ENCODE data around the gene CHST2. TPM values are rescaled to one million over a fixed set of nuclear protein-coding genes. Genes with fewer than 3 reads are reported as not detected.

Gene CHST2
- total and polyA plus RNA-seq, 2 donors (not counting 3 experiments of a cell fraction or from before 2014, with no cell fraction given), result 4.3 to 6.5 TPM

DNA sequence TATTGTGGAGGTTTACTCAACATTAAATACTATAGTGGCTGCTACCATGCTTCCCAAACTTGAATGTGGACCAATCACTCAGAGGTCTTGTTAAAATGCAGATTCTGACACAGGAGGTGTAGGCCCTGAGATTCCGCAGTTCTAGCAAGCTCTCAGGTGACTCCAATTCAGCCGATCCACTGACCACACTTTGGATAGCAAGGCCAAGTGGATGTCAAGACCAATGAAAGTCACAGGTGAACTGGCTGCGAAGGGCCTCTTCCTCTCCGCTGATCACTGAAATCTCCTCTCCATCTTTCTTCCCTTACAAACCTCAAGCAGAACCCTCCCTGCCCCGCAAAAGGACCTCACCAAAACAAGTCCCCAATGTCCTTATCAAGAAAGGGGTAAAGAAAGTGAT lies 9.2 kb upstream of the CHST2 start:
- TF ChIP-seq MAX (IDR thresholded peaks at IDR 0.05; ENCODE audit: insufficient read depth, insufficient read length) (no peak), GATA2 (IDR thresholded peaks at IDR 0.05; ENCODE audit: insufficient read depth, insufficient read length, low read depth, low read length) (no peak), POLR2A (IDR thresholded peaks at IDR 0.05; ENCODE audit: low read depth, low read length) (no peak)
- Histone ChIP-seq H3K36me3 (ENCODE audit: control insufficient read depth in 2 of 2, extremely low read depth in 1 of 2, insufficient read depth in 2 of 2, low read length in 2 of 2) (no peaks in the 10 kb centered on the region), H3K4me1 (ENCODE audit: control insufficient read depth, extremely low read depth, insufficient read depth, low read length) (no peaks in the 10 kb centered on the region), H2AFZ (ENCODE audit: low read depth, low read length) (no peak overlapping the region), H3K9me3 (replicated peaks; ENCODE audit: control insufficient read depth, insufficient read depth, low read length) (no peaks in the 10 kb centered on the region), H3K9me1 (replicated peaks; ENCODE audit: control insufficient read depth, extremely low read depth, insufficient read depth, low read length) (no peaks in the 10 kb centered on the region), H3K79me2 (ENCODE audit: control insufficient read depth, insufficient read depth, low read length) (no peaks in the 10 kb centered on the region), H3K27ac (ENCODE audit: insufficient read depth, low read depth, low read length) (no peak overlapping the region), H3K4me3 (replicated peaks in 1 of 3; ENCODE audit: insufficient read depth in 1 of 3, low read depth in 1 of 3, low read length in 3 of 3) (no peak overlapping the region), H3K4me2 (ENCODE audit: insufficient read depth, low read length) (no peak overlapping the region), H3K27me3 (ENCODE audit: control insufficient read depth in 2 of 2, insufficient read depth in 2 of 2, low read length in 2 of 2) (peaks cover 3 to 6% of the 10 kb centered on the region in 2 experiments), H4K20me1 (replicated peaks; ENCODE audit: control insufficient read depth, extremely low read depth, insufficient read depth, low read length) (no peaks in the 10 kb centered on the region), H3K9ac (replicated peaks; ENCODE audit: extremely low read depth, insufficient read depth, low read length) (no peak overlapping the region)
- ChIA-PET POLR2A (no interaction called here), CTCF (interaction anchor here (3.7 kb wide), 1 partner anchor 564 kb away, joined by 16 read pairs; no protein-coding TSS in a partner anchor)
- intact Hi-C loops (cut with micrococcal nuclease) (no loop called here), dilution Hi-C loops (cut with MboI; ENCODE audit: extremely low pct_ligation_motif_present, low sequenced_read_pairs) (no loop called here)
- DNase-seq (ENCODE audit: low read depth, low spot score), result no peak
- FAIRE-seq, result no peak
- no TSS peak for BruUV-seq (replicated peaks)

DNA sequence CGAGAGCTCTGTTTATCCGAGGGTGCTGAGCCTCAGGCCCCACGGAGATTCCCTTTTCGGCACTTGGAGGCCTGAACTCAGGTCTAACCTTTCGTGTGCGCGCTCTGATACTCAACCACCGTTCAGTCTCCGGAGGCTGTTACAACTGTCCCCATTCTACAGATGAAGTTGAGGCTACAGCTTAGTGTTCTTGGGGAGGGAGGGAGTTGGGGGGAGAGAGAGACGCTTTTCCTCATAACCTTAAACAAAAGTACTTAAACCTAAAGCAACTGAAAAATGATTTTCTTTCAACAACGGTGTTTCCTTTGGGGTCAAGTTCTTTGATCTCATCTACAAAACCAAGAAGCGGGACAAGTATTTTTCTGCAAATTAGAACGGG lies 952 bp upstream of the CHST2 start:
- H3K9me3 ChIP-seq (replicated peaks; ENCODE audit: control insufficient read depth, insufficient read depth, low read length), result no peaks in the 10 kb centered on the region
- peak overlapping the region; percentile 100 for H2AFZ ChIP-seq (ENCODE audit: low read depth, low read length)
- intact Hi-C loops (cut with micrococcal nuclease) (loop anchor here (1.0 kb wide), 1 partner anchor 325 kb away; no protein-coding TSS in a partner anchor), dilution Hi-C loops (cut with MboI; ENCODE audit: extremely low pct_ligation_motif_present, low sequenced_read_pairs) (no loop called here)
- H3K9ac ChIP-seq (replicated peaks; ENCODE audit: extremely low read depth, insufficient read depth, low read length), result no peak overlapping the region
- H4K20me1 ChIP-seq (replicated peaks; ENCODE audit: control insufficient read depth, extremely low read depth, insufficient read depth, low read length), result no peaks in the 10 kb centered on the region
- TF ChIP-seq POLR2AphosphoS5 (IDR thresholded peaks at IDR 0.05; ENCODE audit: insufficient read depth, low read depth, low read length) (no peak), EZH2 (IDR thresholded peaks at IDR 0.05; ENCODE audit: borderline replicate concordance, low read depth, low read length, severe bottlenecking) (no peak), CTCF (IDR thresholded peaks at IDR 0.05; ENCODE audit: extremely low read depth in 1 of 2, insufficient read depth in 1 of 2, low read depth in 1 of 2, low read length in 2 of 2) (no peak), FOS (IDR thresholded peaks at IDR 0.05; ENCODE audit: borderline replicate concordance, insufficient read depth, low read length) (no peak), JUN (IDR thresholded peaks at IDR 0.05; ENCODE audit: borderline replicate concordance, insufficient read depth, insufficient read length, low read depth) (no peak)
- H3K4me2 ChIP-seq (ENCODE audit: insufficient read depth, low read length), result peak overlapping the region; percentile 60
- BruUV-seq (replicated peaks), result no TSS peak
- H3K9me1 ChIP-seq (replicated peaks; ENCODE audit: control insufficient read depth, extremely low read depth, insufficient read depth, low read length), result no peaks in the 10 kb centered on the region
- H3K36me3 ChIP-seq (ENCODE audit: control insufficient read depth in 2 of 2, extremely low read depth in 1 of 2, insufficient read depth in 2 of 2, low read length in 2 of 2), result peaks cover 0 to 2% of the 10 kb centered on the region in 2 experiments
- FAIRE-seq, result no peak
- peaks cover 5% of the 10 kb centered on the region for H3K4me1 ChIP-seq (ENCODE audit: control insufficient read depth, extremely low read depth, insufficient read depth, low read length)
- H3K27me3 ChIP-seq (ENCODE audit: control insufficient read depth in 2 of 2, insufficient read depth in 2 of 2, low read length in 2 of 2), result peaks cover 0 to 3% of the 10 kb centered on the region in 2 experiments
- DNase-seq (ENCODE audit: low read depth, low spot score), result no peak
- ChIA-PET POLR2A (no interaction called here), CTCF (interaction anchor here (3.7 kb wide), 1 partner anchor 555 kb away, joined by 31 read pairs; no protein-coding TSS in a partner anchor)
- H3K27ac ChIP-seq (ENCODE audit: insufficient read depth, low read depth, low read length), result no peak overlapping the region
- H3K4me3 ChIP-seq (replicated peaks in 1 of 3; ENCODE audit: insufficient read depth in 1 of 3, low read depth in 1 of 3, low read length in 3 of 3), result peak overlapping the region; percentile 48 to 94 (median 84)
- H3K79me2 ChIP-seq (ENCODE audit: control insufficient read depth, insufficient read depth, low read length), result no peaks in the 10 kb centered on the region

Data from endothelial cell of umbilical vein (primary cell).